Adipose tissue (tissue), 3 donors: ENCODE measurements around the gene RACGAP1. TPM values are rescaled to one million over a fixed set of nuclear protein-coding genes. Genes with fewer than 3 reads are reported as not detected.

ENCODE experiments used
- H3K27ac ChIP-seq: one replicate; pipeline ENCODE4 v1.5.1; 2013; ENCODE audit warnings: low read depth, low read length
- WGBS, 3 donors: extraction: QIAGEN DNeasy Blood & Tissue Kit; methylation state at CpG; one replicate each; pipeline ENCODE4 v1.1.7; 2013; 5-methylcytosine and 5-hydroxymethylcytosine counted together
- polyA plus RNA-seq, 3 donors: library from polyadenylated mRNA; stranded (reverse); fragments of 200-250 nt; gene quantifications; one replicate each; pipeline ENCODE4 v1.2.3, GENCODE V29; 2013
- donor health status: healthy with polysubstance abuse.
- donor health status: Bipolar disorder and iron deficiency.
- donor health status: healthy.

The RACGAP1 gene
- polyA plus RNA-seq, 3 donors = 1.8 to 5.4 (median 3.0) TPM

GRCh38 chr12:49952391-49953055 lies 72.8 kb downstream of the RACGAP1 start:
- WGBS, 3 donors = 17 to 84% (median 69%) methylated on average over 1 of the region's 1 CpG
- no peak overlapping the region for H3K27ac ChIP-seq

- no peak overlapping the region for H3K27ac ChIP-seq
- 77 to 84% (median 81%) methylated on average over 14 of the region's 14 CpGs for WGBS, 3 donors
Measured at GRCh38 chr12:49951411-49952240, 73.7 kb downstream of the RACGAP1 start.

GRCh38 chr12:49950273-49951251 lies 74.7 kb downstream of the RACGAP1 start, which contains the start of gene AQP2:
TSS of gene AQP2 (plus strand) at chr12:49950737. CDS start at chr12:49950831, 94 bp downstream.
- 83 to 86% (median 86%) methylated on average over 28 to 32 of the region's 32 CpGs for whole genome bisulfite sequencing, 3 donors
- no peak within 1 kb of the TSS for H3K27ac ChIP-seq

- WGBS, 3 donors = 92 to 96% (median 93%) methylated on average over 3 of the region's 3 CpGs
- H3K27ac ChIP-seq = no peak overlapping the region
Measured at GRCh38 chr12:49949866-49950265, 75.4 kb downstream of the RACGAP1 start.

- WGBS, 3 donors = 83 to 86% (median 85%) methylated on average over 13 of the region's 13 CpGs
- H3K27ac ChIP-seq = no peak overlapping the region
Measured at GRCh38 chr12:49948866-49949845, 76.1 kb downstream of the RACGAP1 start.

- no peak overlapping the region for H3K27ac ChIP-seq
- 71 to 85% (median 83%) methylated on average over 7 of the region's 7 CpGs for WGBS, 3 donors
Measured at GRCh38 chr12:49947593-49948226, 77.6 kb downstream of the RACGAP1 start.

GRCh38 chr12:49946497-49946896 lies 78.8 kb downstream of the RACGAP1 start:
- H3K27ac ChIP-seq = no peak overlapping the region
- WGBS, 3 donors = 81 to 85% (median 83%) methylated on average over 3 of the region's 3 CpGs

GRCh38 chr12:49946086-49946485 lies 79.2 kb downstream of the RACGAP1 start:
- no peak overlapping the region for H3K27ac ChIP-seq
- WGBS, 3 donors = 87 to 90% (median 90%) methylated on average over 9 of the region's 9 CpGs

- 9 to 14% (median 12%) methylated on average over 27 to 28 of the region's 28 CpGs for WGBS, 3 donors
- no peak overlapping the region for H3K27ac ChIP-seq
Measured at GRCh38 chr12:49945394-49946080, 79.8 kb downstream of the RACGAP1 start.

- H3K27ac ChIP-seq = no peak overlapping the region
- 81 to 88% (median 86%) methylated on average over 3 of the region's 3 CpGs for WGBS, 3 donors
Measured at GRCh38 chr12:49944718-49945117, 80.6 kb downstream of the RACGAP1 start.

GRCh38 chr12:49944046-49944445 lies 81.2 kb downstream of the RACGAP1 start:
- 84 to 86% (median 86%) methylated on average over 5 of the region's 5 CpGs for WGBS, 3 donors

GRCh38 chr12:49943625-49943960 lies 81.7 kb downstream of the RACGAP1 start:
- WGBS, 3 donors = 81 to 93% (median 86%) methylated on average over 1 of the region's 1 CpG
- H3K27ac ChIP-seq = no peak overlapping the region

More at GRCh38 chr12:49944046-49944445, 81.2 kb downstream of the RACGAP1 start:
- no peak overlapping the region for H3K27ac ChIP-seq

- no peak overlapping the region for H3K27ac ChIP-seq
- 74 to 82% (median 81%) methylated on average over 14 of the region's 14 CpGs for WGBS, 3 donors
Measured at GRCh38 chr12:49942921-49943624, 82.2 kb downstream of the RACGAP1 start.

GRCh38 chr12:49942512-49942893 lies 82.8 kb downstream of the RACGAP1 start:
- WGBS, 3 donors = 91 to 94% (median 91%) methylated on average over 3 of the region's 3 CpGs
- no peak overlapping the region for H3K27ac ChIP-seq

- 83 to 89% (median 86%) methylated on average over 13 of the region's 13 CpGs for WGBS, 3 donors
- H3K27ac ChIP-seq = no peak overlapping the region
Measured at GRCh38 chr12:49941556-49942511, 83.5 kb downstream of the RACGAP1 start.
